HEK293 (cell line): ENCODE data around the gene CHST8.

Experiments used
- BCL6B ChIP-seq: fragments of 450-650 bp; formaldehyde crosslinking; IDR thresholded peaks from 2 replicates; pipeline ENCODE4 v1.5.1; 2017; ENCODE audit warnings: missing biosample characterization, missing genetic modification characterization
- GLI4 ChIP-seq: fragments of 450-650 bp; formaldehyde crosslinking; IDR thresholded peaks from 2 replicates; pipeline ENCODE4 v1.5.1; 2016; ENCODE audit warnings: missing biosample characterization, missing genetic modification characterization
- GLIS1 ChIP-seq: fragments of 450-650 bp; formaldehyde crosslinking; IDR thresholded peaks from 2 replicates; pipeline ENCODE4 v1.5.1; 2016; ENCODE audit warnings: missing biosample characterization, missing genetic modification characterization
- HOXC10 ChIP-seq: sonication (generic); formaldehyde crosslinking; IDR thresholded peaks from 2 replicates; pipeline ENCODE4 v1.8.1; 2023; ENCODE audit warnings: mild to moderate bottlenecking, missing genetic modification reagents
- OVOL3 ChIP-seq: fragments of 450-650 bp; formaldehyde crosslinking; IDR thresholded peaks from 2 replicates; pipeline ENCODE4 v1.5.1; 2016; ENCODE audit warnings: missing biosample characterization, missing genetic modification characterization
- SALL2 ChIP-seq: fragments of 450-650 bp; formaldehyde crosslinking; IDR thresholded peaks from 2 replicates; pipeline ENCODE4 v1.5.0; 2017; ENCODE audit warnings: missing biosample characterization, mild to moderate bottlenecking, missing genetic modification characterization, borderline replicate concordance
- TRIM28 ChIP-seq: IDR thresholded peaks from 2 replicates; pipeline ENCODE4 v1.6.1; 2011; ENCODE audit warnings: low read length, control low read depth, borderline replicate concordance
- WT1 ChIP-seq: fragments of 450-650 bp; formaldehyde crosslinking; IDR thresholded peaks from 2 replicates; pipeline ENCODE4 v1.5.1; 2016; ENCODE audit warnings: missing biosample characterization, missing genetic modification characterization
- YY2 ChIP-seq: fragments of 450-650 bp; formaldehyde crosslinking; IDR thresholded peaks from 2 replicates; pipeline ENCODE4 v1.5.1; 2016; ENCODE audit warnings: missing biosample characterization, missing genetic modification characterization
- ZBTB48 ChIP-seq: fragments of 450-650 bp; formaldehyde crosslinking; IDR thresholded peaks from 2 replicates; pipeline ENCODE4 v1.5.1; 2016; ENCODE audit warnings: missing biosample characterization, missing genetic modification characterization
- ZEB2 ChIP-seq: fragments of 450-650 bp; formaldehyde crosslinking; IDR thresholded peaks from 2 replicates; pipeline ENCODE4 v1.5.1; 2016; ENCODE audit warnings: missing biosample characterization, missing genetic modification characterization
- ZFP41 ChIP-seq: fragments of 450-650 bp; formaldehyde crosslinking; IDR thresholded peaks from 2 replicates; pipeline ENCODE4 v1.5.1; 2016; ENCODE audit warnings: missing biosample characterization, missing genetic modification characterization, borderline replicate concordance
- ZFP69B ChIP-seq: fragments of 450-650 bp; formaldehyde crosslinking; IDR thresholded peaks from 2 replicates; pipeline ENCODE4 v1.5.1; 2016; ENCODE audit warnings: missing biosample characterization, missing genetic modification characterization
- ZNF112 ChIP-seq: fragments of 450-650 bp; formaldehyde crosslinking; IDR thresholded peaks from 2 replicates; pipeline ENCODE4 v1.5.0; 2017; ENCODE audit warnings: missing biosample characterization, missing genetic modification characterization
- ZNF19 ChIP-seq: fragments of 450-650 bp; formaldehyde crosslinking; IDR thresholded peaks from 2 replicates; pipeline ENCODE4; 2016; ENCODE audit warnings: missing biosample characterization, missing genetic modification characterization, low read depth
- ZNF214 ChIP-seq: fragments of 450-650 bp; formaldehyde crosslinking; IDR thresholded peaks from 2 replicates; pipeline ENCODE4 v1.5.1; 2017; ENCODE audit warnings: missing biosample characterization, mild to moderate bottlenecking, missing genetic modification characterization, borderline replicate concordance
- ZNF239 ChIP-seq: fragments of 450-650 bp; formaldehyde crosslinking; IDR thresholded peaks from 2 replicates; pipeline ENCODE4 v1.5.1; 2016; ENCODE audit warnings: missing biosample characterization, missing genetic modification characterization
- ZNF274 ChIP-seq, 2 experiments: fragments of 200-500 bp in 1 of 2; fragments of 450-650 bp in 1 of 2; sonication (Bioruptor generic) in 1 of 2; formaldehyde crosslinking in 1 of 2; IDR thresholded peaks; 2 replicates each; pipeline versions ENCODE4 v1.5.1 to v1.6.1; 2014 to 2016; ENCODE audit warnings: borderline replicate concordance in 1 of 2, inconsistent platforms in 1 of 2, low read length in 1 of 2, missing biosample characterization in 1 of 2, missing genetic modification characterization in 1 of 2
- ZNF292 ChIP-seq: fragments of 450-650 bp; formaldehyde crosslinking; IDR thresholded peaks from 2 replicates; pipeline ENCODE4 v1.5.1; 2016; ENCODE audit warnings: low read depth, missing biosample characterization, missing genetic modification characterization, borderline replicate concordance
- ZNF324 ChIP-seq: fragments of 450-650 bp; formaldehyde crosslinking; IDR thresholded peaks from 2 replicates; pipeline ENCODE4 v1.5.1; 2016; ENCODE audit warnings: missing biosample characterization, missing genetic modification characterization
- ZNF423 ChIP-seq: fragments of 450-650 bp; formaldehyde crosslinking; IDR thresholded peaks from 2 replicates; pipeline ENCODE4 v1.5.1; 2016; ENCODE audit warnings: missing biosample characterization, missing genetic modification characterization
- ZNF426 ChIP-seq: fragments of 450-650 bp; formaldehyde crosslinking; IDR thresholded peaks from 2 replicates; pipeline ENCODE4 v1.5.1; 2017; ENCODE audit warnings: missing biosample characterization, missing genetic modification characterization, mild to moderate bottlenecking, inconsistent platforms, moderate library complexity
- ZNF514 ChIP-seq: fragments of 450-650 bp; formaldehyde crosslinking; IDR thresholded peaks from 2 replicates; pipeline ENCODE4 v1.5.1; 2016; ENCODE audit warnings: missing biosample characterization, missing genetic modification characterization
- ZNF549 ChIP-seq: fragments of 450-650 bp; IDR thresholded peaks from 2 replicates; pipeline ENCODE4 v1.5.1; 2018; ENCODE audit warnings: missing biosample characterization, missing genetic modification characterization, mild to moderate bottlenecking, inconsistent platforms, moderate library complexity
- ZNF621 ChIP-seq: fragments of 450-650 bp; formaldehyde crosslinking; IDR thresholded peaks from 2 replicates; pipeline ENCODE4 v1.5.1; 2017; ENCODE audit warnings: missing biosample characterization, missing genetic modification characterization
- ZNF654 ChIP-seq: fragments of 450-650 bp; formaldehyde crosslinking; IDR thresholded peaks from 2 replicates; pipeline ENCODE4 v1.5.1; 2016; ENCODE audit warnings: low read depth, missing biosample characterization, missing genetic modification characterization
- ZNF701 ChIP-seq: fragments of 450-650 bp; formaldehyde crosslinking; IDR thresholded peaks from 2 replicates; pipeline ENCODE4 v1.5.1; 2016; ENCODE audit warnings: missing biosample characterization, missing genetic modification characterization
- ZNF704 ChIP-seq: fragments of 450-650 bp; formaldehyde crosslinking; IDR thresholded peaks from 2 replicates; pipeline ENCODE4 v1.5.1; 2016; ENCODE audit warnings: missing biosample characterization, missing genetic modification characterization
- TF ChIP-seq, protein P1 (sequence below): fragments of 450-650 bp; formaldehyde crosslinking; IDR thresholded peaks from 2 replicates; pipeline ENCODE4; 2016; ENCODE audit warnings: missing biosample characterization, missing genetic modification characterization
- TF ChIP-seq, protein P2 (sequence below): fragments of 450-650 bp; formaldehyde crosslinking; IDR thresholded peaks from 2 replicates; pipeline ENCODE4 v1.5.1; 2017; ENCODE audit warnings: missing biosample characterization, missing genetic modification characterization
- TF ChIP-seq, protein P3 (sequence below): fragments of 450-650 bp; formaldehyde crosslinking; IDR thresholded peaks from 2 replicates; pipeline ENCODE4 v1.5.1; 2016; ENCODE audit warnings: missing biosample characterization, missing genetic modification characterization
- TF ChIP-seq, protein P4 (sequence below): fragments of 450-650 bp; formaldehyde crosslinking; IDR thresholded peaks from 2 replicates; pipeline ENCODE4 v1.5.1; 2016; ENCODE audit warnings: missing biosample characterization, missing genetic modification characterization

CHST8 gene

GRCh38 chr19:33819880-33820781 is 198.4 kb downstream of the CHST8 start (continued):
- no peak for TF ChIP-seq BCL6B
- no peak for TF ChIP-seq OVOL3 (tag by site-specific recombination)
- TF ChIP-seq ZEB2 (tag by site-specific recombination) = peak; percentile 91
- TF ChIP-seq ZFP69B (tag by site-specific recombination) = peak; percentile 99
- no peak for TF ChIP-seq YY2 (tag by site-specific recombination)
- no peak for TF ChIP-seq GLI4
- TF ChIP-seq GLIS1 (tag by site-specific recombination) = peak; percentile 79
- TF ChIP-seq ZNF324 (tag by site-specific recombination) = peak; percentile 76; the same call in 1 of the 2 replicates
- TF ChIP-seq, protein P1, sequence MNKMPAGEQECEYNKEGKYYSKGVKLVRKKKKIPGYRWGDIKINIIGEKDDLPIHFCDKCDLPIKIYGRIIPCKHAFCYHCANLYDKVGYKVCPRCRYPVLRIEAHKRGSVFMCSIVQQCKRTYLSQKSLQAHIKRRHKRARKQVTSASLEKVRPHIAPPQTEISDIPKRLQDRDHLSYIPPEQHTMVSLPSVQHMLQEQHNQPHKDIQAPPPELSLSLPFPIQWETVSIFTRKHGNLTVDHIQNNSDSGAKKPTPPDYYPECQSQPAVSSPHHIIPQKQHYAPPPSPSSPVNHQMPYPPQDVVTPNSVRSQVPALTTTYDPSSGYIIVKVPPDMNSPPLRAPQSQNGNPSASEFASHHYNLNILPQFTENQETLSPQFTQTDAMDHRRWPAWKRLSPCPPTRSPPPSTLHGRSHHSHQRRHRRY = no peak
- no peak for TF ChIP-seq ZNF426
- TF ChIP-seq HOXC10 (CRISPR knock-in tag) = no peak
- no peak for TF ChIP-seq ZNF621 (tag by site-specific recombination)
- TF ChIP-seq, protein P2, sequence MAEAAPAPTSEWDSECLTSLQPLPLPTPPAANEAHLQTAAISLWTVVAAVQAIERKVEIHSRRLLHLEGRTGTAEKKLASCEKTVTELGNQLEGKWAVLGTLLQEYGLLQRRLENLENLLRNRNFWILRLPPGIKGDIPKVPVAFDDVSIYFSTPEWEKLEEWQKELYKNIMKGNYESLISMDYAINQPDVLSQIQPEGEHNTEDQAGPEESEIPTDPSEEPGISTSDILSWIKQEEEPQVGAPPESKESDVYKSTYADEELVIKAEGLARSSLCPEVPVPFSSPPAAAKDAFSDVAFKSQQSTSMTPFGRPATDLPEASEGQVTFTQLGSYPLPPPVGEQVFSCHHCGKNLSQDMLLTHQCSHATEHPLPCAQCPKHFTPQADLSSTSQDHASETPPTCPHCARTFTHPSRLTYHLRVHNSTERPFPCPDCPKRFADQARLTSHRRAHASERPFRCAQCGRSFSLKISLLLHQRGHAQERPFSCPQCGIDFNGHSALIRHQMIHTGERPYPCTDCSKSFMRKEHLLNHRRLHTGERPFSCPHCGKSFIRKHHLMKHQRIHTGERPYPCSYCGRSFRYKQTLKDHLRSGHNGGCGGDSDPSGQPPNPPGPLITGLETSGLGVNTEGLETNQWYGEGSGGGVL (tag by site-specific recombination) = no peak; the same call in 1 of the 2 replicates
- TF ChIP-seq ZNF704 (tag by site-specific recombination) = 0 out of 2 replicates have a peak, but pooled peaks have one; percentile 21
- no peak for TF ChIP-seq ZNF19 (tag by site-specific recombination)
- no peak for TF ChIP-seq ZFP41 (tag by site-specific recombination)
- no peak for TF ChIP-seq ZNF701
- TF ChIP-seq ZNF292 (tag by site-specific recombination) = no peak
- TF ChIP-seq TRIM28 = no peak
- no peak for TF ChIP-seq SALL2 (tag by site-specific recombination)
- no peak for TF ChIP-seq ZNF654 (tag by site-specific recombination)
- TF ChIP-seq, protein P3, sequence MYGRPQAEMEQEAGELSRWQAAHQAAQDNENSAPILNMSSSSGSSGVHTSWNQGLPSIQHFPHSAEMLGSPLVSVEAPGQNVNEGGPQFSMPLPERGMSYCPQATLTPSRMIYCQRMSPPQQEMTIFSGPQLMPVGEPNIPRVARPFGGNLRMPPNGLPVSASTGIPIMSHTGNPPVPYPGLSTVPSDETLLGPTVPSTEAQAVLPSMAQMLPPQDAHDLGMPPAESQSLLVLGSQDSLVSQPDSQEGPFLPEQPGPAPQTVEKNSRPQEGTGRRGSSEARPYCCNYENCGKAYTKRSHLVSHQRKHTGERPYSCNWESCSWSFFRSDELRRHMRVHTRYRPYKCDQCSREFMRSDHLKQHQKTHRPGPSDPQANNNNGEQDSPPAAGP = peak; percentile 95
- TF ChIP-seq ZNF274 (IDR thresholded peaks at IDR 0.05; ENCODE audit: low read length) = no peak
- TF ChIP-seq ZNF274 (tag by site-specific recombination; IDR thresholded peaks at IDR 0.05; ENCODE audit: borderline replicate concordance) = no peak
- no peak for TF ChIP-seq ZNF239 (tag by site-specific recombination)
- TF ChIP-seq, protein P4, sequence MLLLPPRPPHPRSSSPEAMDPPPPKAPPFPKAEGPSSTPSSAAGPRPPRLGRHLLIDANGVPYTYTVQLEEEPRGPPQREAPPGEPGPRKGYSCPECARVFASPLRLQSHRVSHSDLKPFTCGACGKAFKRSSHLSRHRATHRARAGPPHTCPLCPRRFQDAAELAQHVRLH = 0 out of 2 replicates have a peak, but pooled peaks have one; percentile 6
- no peak for TF ChIP-seq ZNF549 (tag by site-specific recombination)
- TF ChIP-seq ZNF112 (tag by site-specific recombination) = no peak
- peak; percentile 52; the same call in 1 of the 2 replicates for TF ChIP-seq ZBTB48
- peak; percentile 71; the same call in 1 of the 2 replicates for TF ChIP-seq ZNF423
- no peak for TF ChIP-seq WT1 (tag by site-specific recombination)
- no peak for TF ChIP-seq ZNF514 (tag by site-specific recombination)
- TF ChIP-seq ZNF214 (tag by site-specific recombination) = no peak
